Neuronal stem cell (in vitro differentiated cells): Measurements from ENCODE around the gene CPNE4.

ENCODE experiments used
- DNase-seq: peaks from one replicate; pipeline ENCODE4 v3.0.0-alpha.2; 2013; ENCODE audit warnings: low spot score
- H2AFZ ChIP-seq: one replicate; pipeline ENCODE4 v1.6.1; 2013; ENCODE audit warnings: mild to moderate bottlenecking, low read length, inconsistent platforms
- H2AK5ac ChIP-seq: 2 replicates; pipeline ENCODE4 v1.6.1; 2013; ENCODE audit warnings: low read depth, mild to moderate bottlenecking, inconsistent platforms, low read length, moderate library complexity, mixed read lengths
- H2BK120ac ChIP-seq: 2 replicates; pipeline ENCODE4 v1.6.1; 2013; ENCODE audit warnings: low read depth, mild to moderate bottlenecking, inconsistent platforms, low read length, moderate library complexity, mixed read lengths
- H2BK12ac ChIP-seq: one replicate; pipeline ENCODE4 v1.6.1; 2013; ENCODE audit warnings: low read length, inconsistent platforms
- H2BK15ac ChIP-seq: 2 replicates; pipeline ENCODE4 v1.6.1; 2013; ENCODE audit warnings: mild to moderate bottlenecking, low read length, inconsistent platforms, mixed read lengths
- H2BK5ac ChIP-seq: one replicate; pipeline ENCODE4 v1.6.1; 2013; ENCODE audit warnings: inconsistent platforms, mild to moderate bottlenecking, low read length, moderate library complexity
- H3K14ac ChIP-seq: one replicate; pipeline ENCODE4 v1.6.1; 2013; ENCODE audit warnings: low read length, inconsistent platforms
- H3K18ac ChIP-seq: 2 replicates; pipeline ENCODE4 v1.6.1; 2013; ENCODE audit warnings: low read length, inconsistent platforms
- H3K23ac ChIP-seq: 2 replicates; pipeline ENCODE4 v1.6.1; 2013; ENCODE audit warnings: low read depth, mild to moderate bottlenecking, mixed read lengths, low read length, inconsistent platforms; ENCODE audit not compliant: poor library complexity
- H3K27ac ChIP-seq: replicated peaks from 3 replicates; pipeline ENCODE4 v1.5.1; 2013; ENCODE audit warnings: low read length, inconsistent platforms
- H3K27me3 ChIP-seq, 3 experiments: 2 replicates each; pipeline ENCODE4 v1.6.1; 2013; ENCODE audit warnings: low read length in 3 of 3, mild to moderate bottlenecking in 2 of 3, inconsistent platforms in 1 of 3, low read depth in 1 of 3, mixed read lengths in 1 of 3, moderate library complexity in 1 of 3; ENCODE audit not compliant: control insufficient read depth in 3 of 3, insufficient read depth in 3 of 3
- H3K36me3 ChIP-seq, 2 donors: replicated peaks in 1 of 2; 2 replicates each; pipeline ENCODE4 v1.6.1; 2013; ENCODE audit warnings: low read length in 2 of 2; ENCODE audit not compliant: control insufficient read depth in 2 of 2, insufficient read depth in 2 of 2
- H3K4ac ChIP-seq: 2 replicates; pipeline ENCODE4 v1.6.1; 2013; ENCODE audit warnings: inconsistent platforms, mild to moderate bottlenecking, low read length, moderate library complexity
- H3K4me1 ChIP-seq, 2 donors: 1 replicate in 1 of 2; 2 replicates in 1 of 2; pipeline ENCODE4 v1.6.1; 2013; ENCODE audit warnings: low read length in 2 of 2, low read depth in 1 of 2; ENCODE audit not compliant: control insufficient read depth in 2 of 2, insufficient read depth in 1 of 2
- H3K4me2 ChIP-seq: one replicate; pipeline ENCODE4 v1.6.1; 2013; ENCODE audit warnings: mild to moderate bottlenecking, low read length, inconsistent platforms; ENCODE audit not compliant: insufficient read depth, poor library complexity, severe bottlenecking
- H3K4me3 ChIP-seq, 2 donors: 2 replicates each; pipeline ENCODE4 v1.5.1; 2013; ENCODE audit warnings: low read length in 2 of 2, mild to moderate bottlenecking in 2 of 2, inconsistent platforms in 1 of 2, moderate library complexity in 1 of 2
- H3K79me1 ChIP-seq: one replicate; pipeline ENCODE4 v1.6.1; 2013; ENCODE audit warnings: low read depth, mild to moderate bottlenecking, inconsistent platforms, low read length, moderate library complexity
- H3K9ac ChIP-seq: one replicate; pipeline ENCODE4 v1.6.1; 2013; ENCODE audit warnings: mild to moderate bottlenecking, low read depth, low read length, inconsistent platforms; ENCODE audit not compliant: poor library complexity
- H3K9me3 ChIP-seq, 2 donors: replicated peaks in 1 of 2; 2 replicates each; pipeline versions ENCODE3 to v1.6.1; 2013; ENCODE audit warnings: low read length in 2 of 2, mild to moderate bottlenecking in 2 of 2, inconsistent platforms in 1 of 2, low read depth in 1 of 2, mixed read lengths in 1 of 2, moderate library complexity in 1 of 2; ENCODE audit not compliant: control insufficient read depth in 2 of 2, insufficient read depth in 1 of 2
- H4K8ac ChIP-seq: one replicate; pipeline ENCODE4 v1.6.1; 2013; ENCODE audit warnings: low read depth, mild to moderate bottlenecking, inconsistent platforms, low read length, moderate library complexity
- H4K91ac ChIP-seq: one replicate; pipeline ENCODE4 v1.6.1; 2013; ENCODE audit warnings: low read length, low read depth, mild to moderate bottlenecking, inconsistent platforms; ENCODE audit not compliant: poor library complexity
- WGBS, 2 donors: extraction: QIAGEN DNeasy Blood & Tissue Kit; methylation state at CpG; one replicate each; pipeline ENCODE4 v1.1.7; 2013; ENCODE audit warnings: missing lambda C conversion rate in 2 of 2, mixed read lengths in 1 of 2; ENCODE audit not compliant: insufficient read length in 2 of 2, insufficient replicate concordance in 1 of 2; ENCODE audit errors: extremely low coverage in 2 of 2; 5-methylcytosine and 5-hydroxymethylcytosine counted together

Gene CPNE4

DNA sequence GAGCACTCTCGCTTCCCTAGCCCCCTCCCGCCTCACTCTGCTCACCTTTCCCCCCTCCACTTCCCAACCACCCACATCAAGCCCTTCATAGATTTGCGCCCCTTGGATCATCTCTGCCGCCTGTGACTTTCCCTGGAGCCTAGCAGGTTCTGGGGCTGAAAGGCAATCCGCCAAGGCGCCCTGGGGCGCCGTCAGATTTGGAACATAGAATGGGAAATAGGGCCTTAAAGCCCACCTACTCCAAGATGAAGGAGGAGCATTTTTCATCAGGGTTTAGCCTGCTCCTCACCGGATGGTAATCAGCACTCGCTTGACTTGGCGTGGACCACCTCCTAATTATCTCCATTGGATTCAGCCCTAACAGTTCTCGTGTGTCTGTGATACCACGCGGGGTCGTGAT is 1.3 kb downstream of the CPNE4 start:
- Histone ChIP-seq H3K79me1 (no peaks in the 10 kb centered on the region), H3K36me3 (no peaks in the 10 kb centered on the region), H4K91ac (no peak overlapping the region), H2BK5ac (no peak overlapping the region), H2BK12ac (no peak overlapping the region), H3K4ac (no peak overlapping the region), H3K27me3 (peaks cover 2 to 26% (median 5%) of the 10 kb centered on the region in 3 experiments), H3K23ac (no peak overlapping the region), H3K9ac (no peak overlapping the region), H3K18ac (no peak overlapping the region), H2BK120ac (no peak overlapping the region), H2BK15ac (no peak overlapping the region), H2AFZ (peak overlapping the region; percentile 89), H2AK5ac (no peak overlapping the region), H3K4me3 (peak overlapping the region; percentile 42 to 59), H3K27ac (no peak overlapping the region), H3K14ac (no peak overlapping the region), H3K4me2 (no peak overlapping the region), H4K8ac (no peak overlapping the region), H3K4me1 (peaks cover 8% of the 10 kb centered on the region in 2 donors), H3K9me3 (no peaks in the 10 kb centered on the region)
- DNase-seq = no peak
- no CpG with 5 or more reads among the region's 15 CpGs for WGBS, 2 donors

GRCh38 chr3:132032959-132033358 is 1.9 kb downstream of the CPNE4 start:
- Histone ChIP-seq H2BK15ac (no peak overlapping the region), H3K79me1 (no peaks in the 10 kb centered on the region), H3K4me2 (no peak overlapping the region), H2AFZ (no peak overlapping the region), H4K91ac (no peak overlapping the region), H3K9ac (no peak overlapping the region), H3K23ac (no peak overlapping the region), H2BK5ac (no peak overlapping the region), H3K4me3 (peak overlapping the region in 1 of 2 donors; percentile 59), H3K4ac (no peak overlapping the region), H3K9me3 (no peaks in the 10 kb centered on the region), H3K4me1 (peaks cover 8% of the 10 kb centered on the region in 2 donors), H4K8ac (no peak overlapping the region), H2AK5ac (no peak overlapping the region), H2BK12ac (no peak overlapping the region), H3K27ac (no peak overlapping the region), H3K27me3 (peaks cover 2 to 26% (median 5%) of the 10 kb centered on the region in 3 experiments), H3K36me3 (no peaks in the 10 kb centered on the region), H2BK120ac (no peak overlapping the region), H3K18ac (no peak overlapping the region), H3K14ac (no peak overlapping the region)
- no peak for DNase-seq
- WGBS, 2 donors = 100% methylated on average over 4 of the region's 8 CpGs; no CpG with 5 or more reads in 1 of the 2 donors

- DNase-seq = peak; percentile 83
- H2BK12ac ChIP-seq = no peak overlapping the region
- no peaks in the 10 kb centered on the region for H3K9me3 ChIP-seq
- no peak overlapping the region for H2BK120ac ChIP-seq
- H3K4ac ChIP-seq = no peak overlapping the region
- no peak overlapping the region for H2AK5ac ChIP-seq
- peaks cover 6 to 8% of the 10 kb centered on the region in 2 donors for H3K4me1 ChIP-seq
- no peak overlapping the region for H2BK5ac ChIP-seq
- H3K18ac ChIP-seq = peak overlapping the region; percentile 5
- peaks cover 0 to 19% (median 5%) of the 10 kb centered on the region in 3 experiments for H3K27me3 ChIP-seq
- H3K23ac ChIP-seq = no peak overlapping the region
- no peak overlapping the region for H3K4me2 ChIP-seq
- no peak overlapping the region for H3K27ac ChIP-seq
- H3K14ac ChIP-seq = no peak overlapping the region
- H3K79me1 ChIP-seq = no peaks in the 10 kb centered on the region
- H2BK15ac ChIP-seq = no peak overlapping the region
- no peak overlapping the region for H4K91ac ChIP-seq
- H3K9ac ChIP-seq = no peak overlapping the region
- no peak overlapping the region for H4K8ac ChIP-seq
- no peaks in the 10 kb centered on the region for H3K36me3 ChIP-seq
- WGBS, 2 donors = no CpG with 5 or more reads among the region's 15 CpGs
- H3K4me3 ChIP-seq = no peak overlapping the region
- H2AFZ ChIP-seq = peak overlapping the region; percentile 44
Observed at GRCh38 chr3:132029182-132029902, 5.5 kb downstream of the CPNE4 start.

GRCh38 chr3:132022914-132023313 is 11.9 kb downstream of the CPNE4 start:
- Histone ChIP-seq H3K4ac (no peak overlapping the region), H2BK5ac (no peak overlapping the region), H3K36me3 (no peaks in the 10 kb centered on the region), H3K9ac (no peak overlapping the region), H2BK12ac (no peak overlapping the region), H2AFZ (no peak overlapping the region), H4K8ac (no peak overlapping the region), H3K79me1 (no peaks in the 10 kb centered on the region), H3K4me2 (no peak overlapping the region), H3K27ac (no peak overlapping the region), H3K18ac (no peak overlapping the region), H4K91ac (no peak overlapping the region), H3K27me3 (no peaks in the 10 kb centered on the region), H3K4me1 (no peaks in the 10 kb centered on the region), H3K23ac (no peak overlapping the region), H3K4me3 (no peak overlapping the region), H2BK120ac (no peak overlapping the region), H3K14ac (no peak overlapping the region), H3K9me3 (no peaks in the 10 kb centered on the region), H2AK5ac (no peak overlapping the region), H2BK15ac (no peak overlapping the region)
- no CpG with 5 or more reads among the region's 7 CpGs for WGBS, 2 donors
- no peak for DNase-seq
